ENCODE data around the gene OBSL1.

OBSL1 gene

DNA sequence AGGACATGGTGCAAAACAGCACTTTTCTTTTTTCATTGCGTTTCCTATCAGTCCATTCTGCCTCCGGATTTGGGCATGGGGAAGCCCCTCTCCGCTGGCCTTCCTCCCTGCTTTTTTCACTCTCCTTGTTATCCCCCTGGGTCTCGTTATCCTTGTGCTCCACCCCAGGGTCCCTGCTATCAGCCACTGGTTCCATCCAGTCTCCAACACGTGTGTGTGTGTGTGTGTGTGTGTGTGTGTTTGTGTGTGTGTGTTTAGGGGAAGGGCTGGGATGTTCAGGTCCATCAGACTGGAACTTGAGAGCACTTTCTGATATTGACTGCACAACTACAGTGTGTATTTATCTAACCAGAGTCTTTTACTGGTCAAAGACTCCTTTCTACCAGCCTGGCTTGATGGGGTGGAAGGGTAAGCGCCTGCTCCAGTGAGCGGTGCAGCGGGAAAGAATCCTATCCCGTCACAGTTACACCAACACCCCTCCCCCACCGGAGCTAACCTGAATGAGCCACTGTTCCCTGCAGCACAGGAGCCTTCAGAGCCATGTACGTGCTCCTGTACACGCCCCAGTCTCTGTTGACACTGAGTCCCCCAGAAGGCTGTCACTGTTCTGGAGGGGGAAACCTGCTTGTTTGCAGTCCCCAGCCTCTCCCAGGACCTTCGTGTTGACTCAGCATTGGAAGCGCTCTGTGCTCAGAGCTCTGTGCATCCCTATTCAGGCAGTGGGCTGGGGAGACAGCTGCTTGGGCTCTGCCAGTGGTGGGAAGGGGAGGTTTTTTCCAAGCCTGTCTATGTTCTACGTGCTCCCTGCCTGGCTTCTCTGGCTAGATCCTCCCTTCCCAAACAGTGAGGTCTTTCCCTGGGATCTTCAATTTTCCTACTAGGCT lies 5.4 kb upstream of the OBSL1 start:
- TF ChIP-seq, protein P1, sequence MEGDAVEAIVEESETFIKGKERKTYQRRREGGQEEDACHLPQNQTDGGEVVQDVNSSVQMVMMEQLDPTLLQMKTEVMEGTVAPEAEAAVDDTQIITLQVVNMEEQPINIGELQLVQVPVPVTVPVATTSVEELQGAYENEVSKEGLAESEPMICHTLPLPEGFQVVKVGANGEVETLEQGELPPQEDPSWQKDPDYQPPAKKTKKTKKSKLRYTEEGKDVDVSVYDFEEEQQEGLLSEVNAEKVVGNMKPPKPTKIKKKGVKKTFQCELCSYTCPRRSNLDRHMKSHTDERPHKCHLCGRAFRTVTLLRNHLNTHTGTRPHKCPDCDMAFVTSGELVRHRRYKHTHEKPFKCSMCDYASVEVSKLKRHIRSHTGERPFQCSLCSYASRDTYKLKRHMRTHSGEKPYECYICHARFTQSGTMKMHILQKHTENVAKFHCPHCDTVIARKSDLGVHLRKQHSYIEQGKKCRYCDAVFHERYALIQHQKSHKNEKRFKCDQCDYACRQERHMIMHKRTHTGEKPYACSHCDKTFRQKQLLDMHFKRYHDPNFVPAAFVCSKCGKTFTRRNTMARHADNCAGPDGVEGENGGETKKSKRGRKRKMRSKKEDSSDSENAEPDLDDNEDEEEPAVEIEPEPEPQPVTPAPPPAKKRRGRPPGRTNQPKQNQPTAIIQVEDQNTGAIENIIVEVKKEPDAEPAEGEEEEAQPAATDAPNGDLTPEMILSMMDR (IDR thresholded peaks at IDR 0.05; ENCODE audit: borderline replicate concordance, insufficient read depth, low read depth, low read length) = no peak
- no peak overlapping the region for H3K4me3 ChIP-seq (ENCODE audit: low read depth, low read length)

DNA sequence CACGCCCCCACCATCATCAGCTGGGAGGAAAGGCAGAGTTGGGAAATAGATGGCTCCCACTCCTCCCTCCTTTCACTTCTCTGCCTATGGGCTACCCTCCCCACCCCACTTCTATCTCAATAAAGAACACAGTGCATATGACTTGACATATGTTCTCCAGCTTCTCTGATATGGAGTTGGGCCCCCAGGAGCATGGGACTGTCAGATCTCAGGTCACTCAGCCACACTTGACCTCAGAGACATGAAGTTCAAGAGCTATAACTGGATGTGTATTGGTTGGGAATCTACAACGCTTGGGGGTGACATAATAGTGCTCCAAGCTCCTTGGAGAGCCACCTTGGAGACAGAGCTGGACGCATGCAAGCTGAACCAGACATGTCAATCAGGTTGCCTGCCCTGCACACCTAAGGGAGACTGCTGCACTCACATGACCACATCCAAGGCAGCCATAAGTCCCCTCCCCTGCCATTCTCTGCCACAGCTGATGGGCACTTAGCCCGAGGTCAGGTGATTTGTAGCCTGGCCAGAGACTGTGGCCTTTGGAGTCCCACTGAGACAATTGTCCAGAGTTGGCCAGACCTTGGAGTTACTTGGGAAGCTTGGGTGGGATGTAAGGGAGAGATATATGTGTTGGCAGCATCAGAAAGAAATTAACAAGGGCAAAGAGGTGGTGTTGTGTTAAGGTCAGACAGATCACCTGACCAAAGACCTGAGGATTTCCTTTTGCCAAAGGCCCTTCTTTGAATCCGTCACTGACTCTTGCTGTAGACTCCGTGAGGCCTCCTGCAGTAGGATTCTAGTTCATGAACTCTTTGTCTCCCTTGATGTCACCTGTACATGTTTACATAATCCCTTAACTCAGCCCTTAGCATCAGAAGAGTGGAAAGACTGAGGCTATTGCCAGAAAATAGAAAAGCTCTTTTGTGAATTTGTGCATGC lies 4.5 kb upstream of the OBSL1 start:
- H3K4me3 ChIP-seq (ENCODE audit: low read depth, low read length) = no peak overlapping the region
- TF ChIP-seq, protein P1 (IDR thresholded peaks at IDR 0.05; ENCODE audit: borderline replicate concordance, insufficient read depth, low read depth, low read length) = no peak

DNA sequence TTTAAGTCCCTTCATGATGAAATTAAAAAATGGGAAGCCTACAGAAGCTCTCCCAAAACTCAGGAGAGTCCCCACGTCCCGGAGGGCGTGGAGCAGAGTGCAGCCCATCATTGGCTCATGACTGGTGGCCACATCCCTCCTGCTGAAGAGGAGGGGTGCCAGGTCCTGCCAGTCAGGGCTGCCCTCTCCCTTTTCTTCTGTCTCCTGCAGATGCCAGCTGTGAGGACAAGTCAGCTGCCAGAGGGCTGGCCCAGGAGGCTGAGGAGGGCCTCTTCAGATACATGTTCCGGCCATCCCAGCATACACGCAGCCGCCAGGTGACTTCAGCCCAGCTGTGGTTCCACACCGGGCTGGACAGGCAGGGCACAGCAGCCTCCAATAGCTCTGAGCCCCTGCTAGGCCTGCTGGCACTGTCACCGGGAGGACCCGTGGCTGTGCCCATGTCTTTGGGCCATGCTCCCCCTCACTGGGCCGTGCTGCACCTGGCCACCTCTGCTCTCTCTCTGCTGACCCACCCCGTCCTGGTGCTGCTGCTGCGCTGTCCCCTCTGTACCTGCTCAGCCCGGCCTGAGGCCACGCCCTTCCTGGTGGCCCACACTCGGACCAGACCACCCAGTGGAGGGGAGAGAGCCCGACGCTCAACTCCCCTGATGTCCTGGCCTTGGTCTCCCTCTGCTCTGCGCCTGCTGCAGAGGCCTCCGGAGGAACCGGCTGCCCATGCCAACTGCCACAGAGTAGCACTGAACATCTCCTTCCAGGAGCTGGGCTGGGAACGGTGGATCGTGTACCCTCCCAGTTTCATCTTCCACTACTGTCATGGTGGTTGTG lies 3.4 kb upstream of the OBSL1 start:
- TF ChIP-seq, protein P1 (IDR thresholded peaks at IDR 0.05; ENCODE audit: borderline replicate concordance, insufficient read depth, low read depth, low read length) = no peak

DNA sequence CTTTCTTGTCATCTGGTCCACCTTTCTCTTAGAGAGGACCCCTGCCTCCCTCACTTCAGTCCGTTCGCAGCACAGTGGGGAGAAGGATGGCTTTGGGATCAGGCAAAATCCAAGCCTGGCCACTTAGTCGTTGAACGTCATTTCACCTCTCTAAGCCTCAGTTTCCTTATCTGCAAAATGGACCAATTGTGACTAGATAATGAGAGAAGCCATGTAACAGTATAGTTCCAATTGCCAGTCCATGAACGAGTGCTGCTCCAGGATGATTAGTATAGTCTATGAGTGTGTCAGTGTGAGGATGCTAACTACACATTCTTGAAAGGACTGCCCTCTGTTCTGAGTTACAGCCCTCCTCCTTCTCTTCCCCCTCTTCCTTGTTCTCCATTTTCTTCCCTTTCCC lies 1.8 kb upstream of the OBSL1 start:
- no peak overlapping the region for H3K4me3 ChIP-seq (ENCODE audit: low read depth, low read length)
- TF ChIP-seq, protein P1 (IDR thresholded peaks at IDR 0.05; ENCODE audit: borderline replicate concordance, insufficient read depth, low read depth, low read length) = no peak

More for the DNA sequence above, 3.4 kb upstream of the OBSL1 start:
- no peak overlapping the region for H3K4me3 ChIP-seq (ENCODE audit: low read depth, low read length)

DNA sequence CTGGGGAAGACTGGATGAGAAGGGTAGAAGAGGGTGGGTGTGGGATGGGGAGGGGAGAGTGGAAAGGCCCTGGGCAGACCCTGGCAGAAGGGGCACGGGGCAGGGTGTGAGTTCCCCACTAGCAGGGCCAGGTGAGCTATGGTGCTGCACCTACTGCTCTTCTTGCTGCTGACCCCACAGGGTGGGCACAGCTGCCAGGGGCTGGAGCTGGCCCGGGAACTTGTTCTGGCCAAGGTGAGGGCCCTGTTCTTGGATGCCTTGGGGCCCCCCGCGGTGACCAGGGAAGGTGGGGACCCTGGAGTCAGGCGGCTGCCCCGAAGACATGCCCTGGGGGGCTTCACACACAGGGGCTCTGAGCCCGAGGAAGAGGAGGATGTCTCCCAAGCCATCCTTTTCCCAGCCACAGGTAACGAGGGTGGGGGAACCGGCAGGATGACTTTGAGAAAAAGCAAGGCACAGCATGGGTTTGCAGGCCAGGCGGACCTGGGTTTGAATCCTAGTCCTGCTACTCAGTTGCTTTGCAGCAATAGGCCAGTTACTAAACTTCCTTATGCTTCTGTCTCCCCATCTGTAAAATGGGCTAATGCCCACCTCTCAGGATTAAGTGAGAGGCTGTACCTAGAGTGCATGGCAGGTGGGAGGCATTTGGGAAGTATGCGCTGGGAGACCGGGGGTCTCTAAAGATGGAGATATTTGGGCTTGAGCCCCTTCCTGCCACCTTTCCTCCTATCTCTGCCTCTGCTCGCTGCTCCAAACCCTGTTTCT lies 1.1 kb upstream of the OBSL1 start, which contains the start of gene INHA:
Gene INHA, plus strand, starts transcription at position 74 of the 765 bp plus-strand sequence. Its CDS starts 65 bp downstream, at position 139.
- no peak within 1 kb of the TSS for H3K4me3 ChIP-seq (ENCODE audit: low read depth, low read length)
- TF ChIP-seq, protein P1 (IDR thresholded peaks at IDR 0.05; ENCODE audit: borderline replicate concordance, insufficient read depth, low read depth, low read length) = no peak

DNA sequence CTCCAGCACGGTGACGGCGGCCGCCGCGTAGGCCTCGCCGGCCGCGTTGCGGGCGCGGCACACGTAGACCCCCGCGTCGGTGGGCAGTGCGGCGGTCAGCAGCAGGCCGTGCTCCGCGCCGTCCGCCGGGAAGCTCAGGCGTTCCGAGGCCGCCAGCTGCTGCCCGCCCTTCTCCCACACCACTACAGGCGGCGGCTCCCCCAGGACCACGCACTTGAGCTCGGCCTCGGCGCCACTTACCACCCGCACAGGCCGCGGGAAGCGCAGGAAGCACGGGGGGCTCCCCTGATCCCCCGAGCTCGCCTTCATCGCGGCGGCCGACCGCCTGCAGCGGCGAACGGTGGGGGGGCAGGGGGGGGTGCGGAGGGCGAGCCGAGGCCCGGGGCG lies 422 bp downstream of the OBSL1 start:
- H3K4me3 ChIP-seq (ENCODE audit: low read depth, low read length) = no peak overlapping the region

More for the DNA sequence above, 422 bp downstream of the OBSL1 start:
- TF ChIP-seq, protein P1 (IDR thresholded peaks at IDR 0.05; ENCODE audit: borderline replicate concordance, insufficient read depth, low read depth, low read length) = no peak
